K562 (cell line): ENCODE data around the gene ZCCHC17. TPM values are rescaled to one million over a fixed set of nuclear protein-coding genes. Genes with fewer than 3 reads are reported as not detected.

Experiments
- ATAC-seq: fragments of 200-7000 bp; cut with Tn5 transposase; 3 replicates; pipeline ENCODE4 v1.9.1; 2020; ENCODE audit warnings: moderate library complexity
- BruUV-seq: library from RNA; stranded (reverse); fragments of 400-500 nt; replicated peaks from 2 replicates; lab custom pipeline; 2021; lab: Mats Ljungman, UMichigan
- CTCF ChIA-PET: fragments of 300-600 bp; formaldehyde crosslinking; extraction: SDS; loops from one replicate; lab custom pipeline; 2021; ENCODE audit warnings: low intra/inter-chr PET ratio; lab: Yijun Ruan, JAX
- POLR2A ChIA-PET: fragments of 300-600, 350-650 bp; sonication (Branson Sonifier 250); formaldehyde crosslinking; extraction: SDS; loops from one replicate; lab custom pipeline; 2021; ENCODE audit warnings: antibody characterized with exemption, inconsistent platforms; lab: Yijun Ruan, JAX
- DNase-seq, 4 experiments: peaks; one replicate each; pipeline versions ENCODE4 v3.0.0 to v3.0.0-alpha.2; 2011 to 2018; ENCODE audit warnings: low spot score in 3 of 4, mixed read lengths in 3 of 4; ENCODE audit errors: extremely low read depth in 1 of 4
- FAIRE-seq: peaks from 2 replicates; lab custom pipeline; 2011; peaks lifted over from hg19 to GRCh38; lab: Jason Lieb, UNC
- H2AFZ ChIP-seq: 2 replicates; pipeline ENCODE4 v1.6.0; 2011; ENCODE audit warnings: low read depth, low read length, control low read depth, inconsistent platforms
- H3K27ac ChIP-seq: fragments of 200-600 bp; 3 replicates; pipeline ENCODE4 v1.8.0; 2011; ENCODE audit warnings: low read depth, mild to moderate bottlenecking, control low read depth, inconsistent platforms, low read length, moderate library complexity, mixed read lengths; ENCODE audit errors: extremely low read depth
- H3K27me3 ChIP-seq, 2 experiments: fragments of 300-600 bp in 1 of 2; 2 replicates in 1 of 2; 3 replicates in 1 of 2; pipeline versions ENCODE4 v1.6.0 to v1.8.0; 2011; ENCODE audit warnings: inconsistent platforms in 2 of 2, low read length in 2 of 2, mild to moderate bottlenecking in 1 of 2, mixed read lengths in 1 of 2, moderate library complexity in 1 of 2; ENCODE audit not compliant: control insufficient read depth in 2 of 2, insufficient read depth in 2 of 2
- H3K36me3 ChIP-seq: fragments of 300-600 bp; 3 replicates; pipeline ENCODE4 v1.8.0; 2011; ENCODE audit warnings: mild to moderate bottlenecking, low read length, inconsistent platforms; ENCODE audit not compliant: control insufficient read depth, insufficient read depth
- H3K4me1 ChIP-seq, 2 experiments: fragments of 200-600 bp in 1 of 2; replicated peaks in 1 of 2; 2 replicates in 1 of 2; 3 replicates in 1 of 2; pipeline versions ENCODE4 v1.5.1 to v1.8.0; 2011; ENCODE audit warnings: inconsistent platforms in 2 of 2, low read length in 2 of 2, mild to moderate bottlenecking in 1 of 2, mixed read lengths in 1 of 2, moderate library complexity in 1 of 2; ENCODE audit not compliant: control insufficient read depth in 2 of 2, insufficient read depth in 2 of 2
- H3K4me2 ChIP-seq: 2 replicates; pipeline ENCODE4 v1.6.1; 2011; ENCODE audit warnings: low read length, control low read depth, inconsistent platforms, mixed read lengths; ENCODE audit not compliant: insufficient read depth
- H3K4me3 ChIP-seq: fragments of 200-600 bp; sonication (generic), shearing (Covaris generic); 2 replicates; pipeline ENCODE4 v1.5.1; 2016; ENCODE audit warnings: control low read depth, inconsistent platforms
- H3K79me2 ChIP-seq: fragments of 200-600 bp; 3 replicates; pipeline ENCODE4 v1.8.0; 2011; ENCODE audit warnings: low read length, inconsistent platforms; ENCODE audit not compliant: control insufficient read depth, insufficient read depth
- H3K9ac ChIP-seq, 2 experiments: 2 replicates each; pipeline versions ENCODE4 v1.6.0 to v1.6.1; 2011; ENCODE audit warnings: low read depth in 2 of 2, low read length in 2 of 2, control low read depth in 1 of 2, inconsistent platforms in 1 of 2, mild to moderate bottlenecking in 1 of 2, mixed read lengths in 1 of 2; ENCODE audit not compliant: insufficient read depth in 1 of 2
- H3K9me1 ChIP-seq: one replicate; pipeline ENCODE4 v1.6.0; 2011; ENCODE audit warnings: inconsistent platforms, mild to moderate bottlenecking, low read length, moderate library complexity; ENCODE audit not compliant: control insufficient read depth, insufficient read depth
- H3K9me3 ChIP-seq: replicated peaks from 2 replicates; pipeline ENCODE4 v1.5.1; 2011; ENCODE audit warnings: low read depth, low read length, inconsistent platforms; ENCODE audit not compliant: control insufficient read depth, insufficient read depth
- H4K20me1 ChIP-seq: replicated peaks from 2 replicates; pipeline ENCODE4 v1.6.1; 2011; ENCODE audit warnings: low read length, inconsistent platforms, mixed read lengths; ENCODE audit not compliant: control insufficient read depth, insufficient read depth
- BRCA1 ChIP-seq, 2 experiments: fragments of 450-650 bp in 1 of 2; sonication (generic) in 1 of 2; formaldehyde crosslinking in 1 of 2; IDR thresholded peaks; 2 replicates each; pipeline versions ENCODE4 v1.5.0 to v1.6.1; 2017 to 2020; ENCODE audit warnings: mild to moderate bottlenecking in 1 of 2, missing genetic modification reagents in 1 of 2
- ELF1 ChIP-seq: fragments of 200-800 bp; sonication (Bioruptor generic); IDR thresholded peaks from 2 replicates; pipeline ENCODE4 v1.6.1; 2016; ENCODE audit warnings: missing genetic modification characterization, missing compliant biosample characterization
- IRF2 ChIP-seq: sonication (generic); formaldehyde crosslinking; IDR thresholded peaks from 2 replicates; pipeline ENCODE4 v1.8.1; 2022; ENCODE audit warnings: mild to moderate bottlenecking, missing genetic modification reagents
- MCM7 ChIP-seq, 2 experiments: fragments of 450-650 bp; IDR thresholded peaks; 2 replicates each; pipeline ENCODE4 v1.6.1; 2016 to 2018
- RAD51 ChIP-seq: fragments of 450-650 bp; IDR thresholded peaks from 2 replicates; pipeline ENCODE4 v1.7.1; 2016; ENCODE audit warnings: low read depth, mild to moderate bottlenecking, borderline replicate concordance
- ZNF12 ChIP-seq: sonication (generic); formaldehyde crosslinking; IDR thresholded peaks from 2 replicates; pipeline ENCODE4 v1.4.0; 2020; ENCODE audit warnings: mild to moderate bottlenecking, missing genetic modification reagents
- ZNF780A ChIP-seq: fragments of 250-450 bp; sonication (Bioruptor Pico); IDR thresholded peaks from 2 replicates; pipeline ENCODE4 v1.5.0; 2021; ENCODE audit warnings: mild to moderate bottlenecking
- whole genome bisulfite sequencing: fragments of 100-300 bp; shearing (Covaris generic); methylation state at CpG from one replicate; pipeline ENCODE4 v1.1.6; 2016; ENCODE audit warnings: low coverage, mixed read lengths; ENCODE audit not compliant: insufficient coverage; ENCODE audit errors: missing lambda C conversion rate; 5-methylcytosine and 5-hydroxymethylcytosine counted together
- in situ Hi-C: fragments of 300-500 bp; cut with MboI; formaldehyde crosslinking; loops from 4 replicates; pipeline ENCODE4 v1.15.0; 2018; ENCODE audit warnings: inconsistent platforms, mixed read lengths
- intact Hi-C: fragments of 100-400 bp; cut with micrococcal nuclease; formaldehyde crosslinking; loops from 2 replicates; pipeline ENCODE4 v1.14.2; 2022
- polyA plus RNA-seq, 8 experiments: library from polyadenylated mRNA; depleted of rRNA in 4 of 8; stranded (reverse) in 5 of 8; unstranded in 3 of 8; fragments of >200 nt; fragmentation: Nextera tagmentation in 2 of 8; fragmentation: Illumina TruSeq in 1 of 8; extraction: Ambion mirVana in 2 of 8; extraction: Trizol in 1 of 8; gene quantifications; 2 replicates each; pipeline versions ENCODE4 v1.2.1 to v1.2.3, GENCODE V29; 2011 to 2014; ENCODE audit warnings: inconsistent platforms in 1 of 8, missing spikeins in 1 of 8
- total RNA-seq, 7 experiments: library from RNA; depleted of rRNA in 6 of 7; stranded (reverse); fragments of >200 nt in 6 of 7; fragmentation: Illumina TruSeq in 2 of 7; extraction: Trizol in 2 of 7; gene quantifications; 2 replicates each; pipeline versions ENCODE4 v1.2.1 to v1.2.3, GENCODE V29; 2011 to 2021; ENCODE audit warnings: low replicate concordance in 1 of 7
- TF ChIP-seq, protein P1 (sequence below): sonication (generic); formaldehyde crosslinking; IDR thresholded peaks from 2 replicates; pipeline ENCODE4 v1.8.1; 2022; ENCODE audit warnings: missing genetic modification reagents
- TF ChIP-seq, protein P2 (sequence below): sonication (generic); formaldehyde crosslinking; IDR thresholded peaks from 2 replicates; pipeline ENCODE4 v1.8.0; 2022; ENCODE audit warnings: missing genetic modification reagents, mild to moderate bottlenecking, borderline replicate concordance
- TF ChIP-seq, protein P3 (sequence below), 2 experiments: fragments of 150-350 bp in 1 of 2; IDR thresholded peaks; 2 replicates each; pipeline ENCODE4 v1.6.1; 2012 to 2016; ENCODE audit warnings: low read depth in 2 of 2, low read length in 2 of 2, mild to moderate bottlenecking in 1 of 2, moderate library complexity in 1 of 2

ZCCHC17 gene
- total and polyA plus RNA-seq, 9 of the 15 experiments (the other 6 are each of a cell fraction or from before 2014, with no cell fraction given): 46.9 to 150 (median 74.7) TPM

DNA sequence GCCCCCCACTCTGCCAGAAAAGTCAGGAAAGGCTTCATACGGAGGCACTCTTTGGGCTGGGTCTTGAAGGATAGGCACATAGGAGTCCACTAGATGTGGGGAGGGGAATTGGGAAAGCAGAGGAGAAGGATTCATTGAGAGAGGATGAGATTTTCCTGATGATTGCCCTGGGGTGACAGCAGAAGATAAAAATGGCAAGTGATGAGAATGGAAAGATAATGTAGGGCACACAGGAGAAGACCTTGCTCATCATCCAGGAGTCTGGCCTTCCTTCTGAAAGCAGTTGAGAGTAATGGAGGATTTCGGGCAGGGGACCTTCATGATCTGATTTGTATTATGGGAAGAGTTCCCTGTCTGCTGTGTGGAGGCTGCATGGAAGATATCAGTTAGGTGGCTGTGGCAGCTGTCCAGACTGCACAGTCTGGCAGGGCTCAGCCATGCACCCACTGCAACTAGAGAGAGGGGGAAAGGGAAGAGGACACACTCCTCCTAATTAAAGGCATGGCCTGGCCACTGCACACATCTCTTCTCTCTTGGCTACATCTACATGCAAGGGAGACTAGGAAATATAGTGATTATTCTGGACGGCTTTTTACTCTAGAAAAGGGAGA lies 85.7 kb downstream of the ZCCHC17 start:
- ATAC-seq: no peak; the same call in 2 of the 3 replicates

More for the DNA sequence above, 85.7 kb downstream of the ZCCHC17 start:
- Histone ChIP-seq H2AFZ (no peak overlapping the region), H3K4me1 (no peaks in the 10 kb centered on the region), H3K9me3 (no peaks in the 10 kb centered on the region), H3K36me3 (no peaks in the 10 kb centered on the region), H3K4me3 (no peak overlapping the region), H3K4me2 (no peak overlapping the region), H3K9ac (no peak overlapping the region), H3K27ac (no peak overlapping the region), H3K27me3 (peaks cover 11 to 29% of the 10 kb centered on the region in 2 experiments; a peak in 4 of 5 replicates), H3K79me2 (no peaks in the 10 kb centered on the region), H4K20me1 (peaks cover 4% of the 10 kb centered on the region), H3K9me1 (no peaks in the 10 kb centered on the region)
- ChIA-PET CTCF (no interaction called here), POLR2A (interaction anchor here (0.7 kb wide), 1 partner anchor 11 kb away, joined by 4 read pairs; no protein-coding TSS in a partner anchor)
- 0% methylated on average over 3 of the region's 3 CpGs for WGBS
- FAIRE-seq (no peak), DNase-seq (no peak)
- intact Hi-C loops: no loop called here
- BruUV-seq: no TSS peak
- in situ Hi-C loops: no loop called here
- TF ChIP-seq ELF1: no peak
- no peak for TF ChIP-seq IRF2 (CRISPR knock-in tag)
- TF ChIP-seq BRCA1 (IDR thresholded peaks at IDR 0.05): no peak
- no peak for TF ChIP-seq BRCA1 (CRISPR knock-in tag; IDR thresholded peaks at IDR 0.05)
- no peak for TF ChIP-seq RAD51
- TF ChIP-seq, protein P1, sequence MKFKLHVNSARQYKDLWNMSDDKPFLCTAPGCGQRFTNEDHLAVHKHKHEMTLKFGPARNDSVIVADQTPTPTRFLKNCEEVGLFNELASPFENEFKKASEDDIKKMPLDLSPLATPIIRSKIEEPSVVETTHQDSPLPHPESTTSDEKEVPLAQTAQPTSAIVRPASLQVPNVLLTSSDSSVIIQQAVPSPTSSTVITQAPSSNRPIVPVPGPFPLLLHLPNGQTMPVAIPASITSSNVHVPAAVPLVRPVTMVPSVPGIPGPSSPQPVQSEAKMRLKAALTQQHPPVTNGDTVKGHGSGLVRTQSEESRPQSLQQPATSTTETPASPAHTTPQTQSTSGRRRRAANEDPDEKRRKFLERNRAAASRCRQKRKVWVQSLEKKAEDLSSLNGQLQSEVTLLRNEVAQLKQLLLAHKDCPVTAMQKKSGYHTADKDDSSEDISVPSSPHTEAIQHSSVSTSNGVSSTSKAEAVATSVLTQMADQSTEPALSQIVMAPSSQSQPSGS: no peak
- no peak for TF ChIP-seq ZNF12
- TF ChIP-seq, protein P2, sequence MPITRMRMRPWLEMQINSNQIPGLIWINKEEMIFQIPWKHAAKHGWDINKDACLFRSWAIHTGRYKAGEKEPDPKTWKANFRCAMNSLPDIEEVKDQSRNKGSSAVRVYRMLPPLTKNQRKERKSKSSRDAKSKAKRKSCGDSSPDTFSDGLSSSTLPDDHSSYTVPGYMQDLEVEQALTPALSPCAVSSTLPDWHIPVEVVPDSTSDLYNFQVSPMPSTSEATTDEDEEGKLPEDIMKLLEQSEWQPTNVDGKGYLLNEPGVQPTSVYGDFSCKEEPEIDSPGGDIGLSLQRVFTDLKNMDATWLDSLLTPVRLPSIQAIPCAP (CRISPR knock-in tag): no peak
- TF ChIP-seq, protein P3, sequence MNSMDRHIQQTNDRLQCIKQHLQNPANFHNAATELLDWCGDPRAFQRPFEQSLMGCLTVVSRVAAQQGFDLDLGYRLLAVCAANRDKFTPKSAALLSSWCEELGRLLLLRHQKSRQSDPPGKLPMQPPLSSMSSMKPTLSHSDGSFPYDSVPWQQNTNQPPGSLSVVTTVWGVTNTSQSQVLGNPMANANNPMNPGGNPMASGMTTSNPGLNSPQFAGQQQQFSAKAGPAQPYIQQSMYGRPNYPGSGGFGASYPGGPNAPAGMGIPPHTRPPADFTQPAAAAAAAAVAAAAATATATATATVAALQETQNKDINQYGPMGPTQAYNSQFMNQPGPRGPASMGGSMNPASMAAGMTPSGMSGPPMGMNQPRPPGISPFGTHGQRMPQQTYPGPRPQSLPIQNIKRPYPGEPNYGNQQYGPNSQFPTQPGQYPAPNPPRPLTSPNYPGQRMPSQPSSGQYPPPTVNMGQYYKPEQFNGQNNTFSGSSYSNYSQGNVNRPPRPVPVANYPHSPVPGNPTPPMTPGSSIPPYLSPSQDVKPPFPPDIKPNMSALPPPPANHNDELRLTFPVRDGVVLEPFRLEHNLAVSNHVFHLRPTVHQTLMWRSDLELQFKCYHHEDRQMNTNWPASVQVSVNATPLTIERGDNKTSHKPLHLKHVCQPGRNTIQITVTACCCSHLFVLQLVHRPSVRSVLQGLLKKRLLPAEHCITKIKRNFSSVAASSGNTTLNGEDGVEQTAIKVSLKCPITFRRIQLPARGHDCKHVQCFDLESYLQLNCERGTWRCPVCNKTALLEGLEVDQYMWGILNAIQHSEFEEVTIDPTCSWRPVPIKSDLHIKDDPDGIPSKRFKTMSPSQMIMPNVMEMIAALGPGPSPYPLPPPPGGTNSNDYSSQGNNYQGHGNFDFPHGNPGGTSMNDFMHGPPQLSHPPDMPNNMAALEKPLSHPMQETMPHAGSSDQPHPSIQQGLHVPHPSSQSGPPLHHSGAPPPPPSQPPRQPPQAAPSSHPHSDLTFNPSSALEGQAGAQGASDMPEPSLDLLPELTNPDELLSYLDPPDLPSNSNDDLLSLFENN (IDR thresholded peaks at IDR 0.05; ENCODE audit: low read depth in 2 of 2, low read length in 2 of 2): no peak
- TF ChIP-seq ZNF780A (CRISPR knock-in tag): no peak
- no peak for TF ChIP-seq MCM7 (IDR thresholded peaks at IDR 0.05)
